Endothelial cell (in vitro differentiated cells): ENCODE measurements around the gene DDX21. TPM values are rescaled to one million over a fixed set of nuclear protein-coding genes. Genes with fewer than 3 reads are reported as not detected.
A peak's percentile ranks its signal among the peaks of the same experiment; 100 is the strongest.

Source experiments
- DNase-seq: peaks from one replicate; pipeline ENCODE4 v3.0.0; 2021; ENCODE audit warnings: low spot score
- H3K27ac Mint-ChIP-seq: one replicate; pipeline ENCODE4 v1.8.0; 2021; ENCODE audit warnings: mixed read lengths, inconsistent platforms; ENCODE audit not compliant: unreplicated experiment
- H3K27me3 Mint-ChIP-seq: one replicate; pipeline ENCODE4 v1.8.0; 2021; ENCODE audit warnings: mild to moderate bottlenecking, moderate library complexity, mixed read lengths, inconsistent platforms; ENCODE audit not compliant: unreplicated experiment
- H3K36me3 Mint-ChIP-seq: one replicate; pipeline ENCODE4 v1.8.0; 2021; ENCODE audit warnings: mild to moderate bottlenecking, low read depth, mixed read lengths, inconsistent platforms; ENCODE audit not compliant: unreplicated experiment
- H3K4me1 Mint-ChIP-seq: one replicate; pipeline ENCODE4 v1.8.0; 2021; ENCODE audit warnings: mild to moderate bottlenecking, mixed read lengths, inconsistent platforms; ENCODE audit not compliant: unreplicated experiment
- H3K4me3 Mint-ChIP-seq: one replicate; pipeline ENCODE4 v1.8.0; 2021; ENCODE audit warnings: mild to moderate bottlenecking, mixed read lengths, inconsistent platforms; ENCODE audit not compliant: unreplicated experiment
- H3K9me3 Mint-ChIP-seq: one replicate; pipeline ENCODE4 v1.8.0; 2021; ENCODE audit warnings: mixed read lengths, inconsistent platforms; ENCODE audit not compliant: unreplicated experiment
- total RNA-seq: library from RNA; stranded (reverse); fragmentation: NEBNext Ultra II Directional; extraction: Animal tissue kit (Norgen Biotek cat#: 25700); gene quantifications from one replicate; pipeline ENCODE4 v1.2.1, GENCODE V29; 2021; ENCODE audit not compliant: unreplicated experiment
- TF ChIP-seq, protein P1 (sequence below): fragments of 200-600 bp; sonication (generic); IDR thresholded peaks from one replicate; pipeline ENCODE4 v1.5.0; 2021; ENCODE audit warnings: antibody characterized with exemption; ENCODE audit not compliant: unreplicated experiment

Gene DDX21
- total RNA-seq, 1 donor from 2014 or later, result 38.5 TPM

DNA sequence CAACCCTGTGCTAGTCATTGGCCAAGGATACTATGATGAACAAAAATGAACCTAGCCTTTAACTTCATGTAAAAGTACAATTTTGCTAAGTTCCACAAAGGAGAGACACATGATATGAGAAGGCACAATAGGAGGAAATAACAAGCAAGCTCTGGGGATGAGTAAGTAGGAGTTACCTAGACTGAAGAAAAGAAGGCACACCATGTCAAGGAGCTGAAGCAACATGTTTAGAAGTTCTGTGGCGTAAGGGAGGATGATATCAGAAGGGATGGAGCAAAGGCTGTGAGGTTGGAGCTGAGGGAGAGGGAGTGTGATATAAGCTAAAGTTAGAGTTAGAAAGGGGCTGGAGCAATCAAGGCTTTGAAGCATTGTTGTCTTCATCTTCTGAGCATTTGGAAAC, 58.2 kb downstream of the DDX21 start:
- H3K9me3 Mint-ChIP-seq, result no peaks in the 10 kb centered on the region
- TF ChIP-seq, protein P1, sequence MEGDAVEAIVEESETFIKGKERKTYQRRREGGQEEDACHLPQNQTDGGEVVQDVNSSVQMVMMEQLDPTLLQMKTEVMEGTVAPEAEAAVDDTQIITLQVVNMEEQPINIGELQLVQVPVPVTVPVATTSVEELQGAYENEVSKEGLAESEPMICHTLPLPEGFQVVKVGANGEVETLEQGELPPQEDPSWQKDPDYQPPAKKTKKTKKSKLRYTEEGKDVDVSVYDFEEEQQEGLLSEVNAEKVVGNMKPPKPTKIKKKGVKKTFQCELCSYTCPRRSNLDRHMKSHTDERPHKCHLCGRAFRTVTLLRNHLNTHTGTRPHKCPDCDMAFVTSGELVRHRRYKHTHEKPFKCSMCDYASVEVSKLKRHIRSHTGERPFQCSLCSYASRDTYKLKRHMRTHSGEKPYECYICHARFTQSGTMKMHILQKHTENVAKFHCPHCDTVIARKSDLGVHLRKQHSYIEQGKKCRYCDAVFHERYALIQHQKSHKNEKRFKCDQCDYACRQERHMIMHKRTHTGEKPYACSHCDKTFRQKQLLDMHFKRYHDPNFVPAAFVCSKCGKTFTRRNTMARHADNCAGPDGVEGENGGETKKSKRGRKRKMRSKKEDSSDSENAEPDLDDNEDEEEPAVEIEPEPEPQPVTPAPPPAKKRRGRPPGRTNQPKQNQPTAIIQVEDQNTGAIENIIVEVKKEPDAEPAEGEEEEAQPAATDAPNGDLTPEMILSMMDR, result no peak
- H3K27ac Mint-ChIP-seq, result peak overlapping the region; percentile 68
- H3K36me3 Mint-ChIP-seq, result peaks cover 33% of the 10 kb centered on the region
- peaks cover 27% of the 10 kb centered on the region for H3K4me1 Mint-ChIP-seq
- H3K27me3 Mint-ChIP-seq, result no peaks in the 10 kb centered on the region
- no peak for DNase-seq
- H3K4me3 Mint-ChIP-seq, result no peak overlapping the region

DNA sequence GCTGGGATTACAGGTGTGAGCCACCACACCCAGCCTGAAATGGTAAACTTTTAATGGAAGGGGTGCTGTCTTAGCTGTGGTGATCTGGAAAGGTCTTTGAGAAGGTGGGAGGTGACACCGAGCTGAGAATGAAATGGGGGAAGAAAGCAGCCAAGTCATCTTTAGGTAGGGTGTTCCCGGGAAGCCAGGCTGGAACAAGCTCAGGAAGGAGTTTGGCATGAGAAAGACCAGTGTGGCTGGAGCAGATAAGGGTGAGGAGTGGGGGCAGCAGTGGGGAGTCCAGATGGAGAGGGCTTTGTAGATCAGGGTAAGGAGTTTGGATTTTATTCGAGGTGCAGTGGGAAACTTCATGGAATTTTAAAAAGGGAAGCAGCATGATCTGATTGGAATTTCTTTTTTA, 62.6 kb downstream of the DDX21 start:
- Mint-ChIP-seq H3K27ac (no peak overlapping the region), H3K4me3 (no peak overlapping the region), H3K36me3 (peaks cover 19% of the 10 kb centered on the region), H3K9me3 (no peaks in the 10 kb centered on the region), H3K27me3 (peaks cover 3% of the 10 kb centered on the region), H3K4me1 (peaks cover 20% of the 10 kb centered on the region)
- no peak for DNase-seq
- TF ChIP-seq, protein P1, result no peak

- Mint-ChIP-seq H3K9me3 (no peaks in the 10 kb centered on the region), H3K4me1 (peaks cover 12% of the 10 kb centered on the region), H3K36me3 (peaks cover 4% of the 10 kb centered on the region), H3K27me3 (peaks cover 4% of the 10 kb centered on the region), H3K27ac (no peak overlapping the region), H3K4me3 (no peak overlapping the region)
- TF ChIP-seq, protein P1, result no peak
- no peak for DNase-seq
These were observed 66.6 kb downstream of the DDX21 start for GRCh38 chr10:69022611-69023010.

GRCh38 chr10:69025370-69025896, 69.5 kb downstream of the DDX21 start:
- TF ChIP-seq, protein P1, result no peak
- H3K9me3 Mint-ChIP-seq, result no peaks in the 10 kb centered on the region
- no peaks in the 10 kb centered on the region for H3K36me3 Mint-ChIP-seq
- no peak overlapping the region for H3K27ac Mint-ChIP-seq
- H3K4me3 Mint-ChIP-seq, result no peak overlapping the region
- no peaks in the 10 kb centered on the region for H3K4me1 Mint-ChIP-seq
- no peak for DNase-seq
- peaks cover 4% of the 10 kb centered on the region for H3K27me3 Mint-ChIP-seq

- DNase-seq, result no peak
- Mint-ChIP-seq H3K4me1 (no peaks in the 10 kb centered on the region), H3K9me3 (no peaks in the 10 kb centered on the region), H3K27ac (no peak overlapping the region), H3K36me3 (peaks cover 5% of the 10 kb centered on the region), H3K4me3 (no peak overlapping the region), H3K27me3 (peaks cover 8% of the 10 kb centered on the region)
- TF ChIP-seq, protein P1, result no peak
These were observed 77.3 kb downstream of the DDX21 start for GRCh38 chr10:69033256-69033655.

Other genes starting within 250 kb of the DDX21 start
- gene CCAR1, start 234.9 kb upstream of the DDX21 start, total RNA-seq, result 86.1 TPM
- 0.21 TPM for gene STOX1, start 128.6 kb upstream of the DDX21 start, total RNA-seq
- 35.2 TPM for gene DDX50, start 54.9 kb upstream of the DDX21 start, total RNA-seq
- gene KIFBP, start 32.6 kb downstream of the DDX21 start, total RNA-seq, result 26.2 TPM
- gene SRGN, start 131.9 kb downstream of the DDX21 start, total RNA-seq, result 4.7 TPM
- 56.2 TPM for gene VPS26A, start 168.0 kb downstream of the DDX21 start, total RNA-seq
- gene SUPV3L1, start 224.1 kb downstream of the DDX21 start, total RNA-seq, result 31.7 TPM